ENCODE results near the gene ARMC2. TPM values are rescaled to one million over a fixed set of nuclear protein-coding genes. Genes with fewer than 3 reads are reported as not detected.

Gene ARMC2
- total and polyA plus RNA-seq, 2 donors (not counting 1 experiment from before 2014, with no cell fraction given): 4.8 to 9.9 TPM

DNA sequence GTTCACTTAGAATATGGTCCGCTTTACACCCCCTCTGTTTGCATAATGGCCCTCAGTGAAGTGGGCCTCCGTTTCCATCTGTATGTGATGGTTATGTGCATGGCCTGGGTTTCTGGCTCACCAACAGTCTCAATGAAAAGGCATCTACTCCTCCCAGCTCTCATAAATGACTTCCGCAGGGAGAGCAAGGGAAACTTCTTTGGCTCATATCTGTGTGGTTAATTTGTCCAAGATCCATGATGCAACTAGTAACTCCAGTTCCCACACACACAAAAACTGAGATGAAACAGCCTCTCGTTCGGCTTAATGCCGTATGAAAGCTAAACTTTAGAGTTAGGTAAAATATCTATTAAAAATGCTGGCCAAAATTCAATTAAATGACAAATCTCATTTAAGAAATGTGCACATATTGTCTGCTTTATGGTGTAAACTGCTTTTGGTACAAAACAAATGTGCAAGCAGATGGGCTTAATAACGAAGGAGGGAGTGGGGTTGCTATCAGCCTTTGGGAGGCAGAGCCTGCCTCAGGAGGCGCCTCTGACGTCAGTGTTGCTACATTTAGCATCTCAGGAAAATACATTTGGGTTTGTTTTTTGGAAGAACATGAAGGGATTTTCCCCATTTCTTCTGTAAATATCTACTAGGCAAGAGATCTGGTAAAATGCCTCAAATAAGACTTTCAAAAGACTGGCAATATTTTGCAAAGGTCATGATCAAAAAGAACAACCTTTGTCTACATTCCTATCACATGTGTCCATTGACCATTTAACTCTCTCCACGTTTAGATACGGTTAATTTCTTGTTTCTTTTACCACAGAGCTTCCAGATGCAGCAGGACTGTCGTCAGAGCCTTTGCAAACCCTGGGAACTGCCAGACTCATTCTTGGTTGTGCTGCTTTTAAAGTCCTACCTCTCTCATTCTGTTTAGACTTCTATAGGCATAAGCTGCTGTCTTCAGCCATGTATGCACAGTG lies 96.8 kb downstream of the ARMC2 start:
- no peaks in the 10 kb centered on the region for H4K20me1 ChIP-seq (ENCODE audit: control insufficient read depth, insufficient read depth, low read length, poor library complexity, severe bottlenecking)
- DNase-seq (no peak), ATAC-seq (ENCODE audit: low read depth) (no peak)
- H3K36me3 ChIP-seq (replicated peaks in 1 of 2; ENCODE audit: control extremely low read depth in 1 of 2, control insufficient read depth in 1 of 2, extremely low read depth in 1 of 2, insufficient read depth in 2 of 2, low read length in 1 of 2): no peaks in the 10 kb centered on the region
- no peak overlapping the region for H3K27ac Mint-ChIP-seq
- intact Hi-C loops (cut with micrococcal nuclease): no loop called here
- no peaks in the 10 kb centered on the region for H3K27me3 ChIP-seq (replicated peaks in 1 of 4; ENCODE audit: control extremely low read depth in 1 of 4, control insufficient read depth in 3 of 4, insufficient read depth in 4 of 4, low read length in 3 of 4)
- CTCF ChIA-PET: no interaction called here
- POLR2A ChIA-PET: no interaction called here
- peaks cover 33% of the 10 kb centered on the region for H3K4me1 Mint-ChIP-seq
- no peaks in the 10 kb centered on the region for H3K79me2 ChIP-seq (ENCODE audit: control insufficient read depth, insufficient read depth, low read length)
- H2AFZ ChIP-seq (ENCODE audit: insufficient read depth, low read depth, low read length, poor library complexity, severe bottlenecking): no peak overlapping the region
- 76% methylated on average over 4 of the region's 12 CpGs for whole genome bisulfite sequencing (ENCODE audit: insufficient coverage)
- H3K27me3 Mint-ChIP-seq: no peaks in the 10 kb centered on the region
- H3K4me3 ChIP-seq (ENCODE audit: control extremely low read depth in 1 of 5, extremely low read depth in 1 of 5, insufficient read depth in 1 of 5, low read depth in 2 of 5, low read length in 4 of 5): no peak overlapping the region
- TF ChIP-seq, protein P1, sequence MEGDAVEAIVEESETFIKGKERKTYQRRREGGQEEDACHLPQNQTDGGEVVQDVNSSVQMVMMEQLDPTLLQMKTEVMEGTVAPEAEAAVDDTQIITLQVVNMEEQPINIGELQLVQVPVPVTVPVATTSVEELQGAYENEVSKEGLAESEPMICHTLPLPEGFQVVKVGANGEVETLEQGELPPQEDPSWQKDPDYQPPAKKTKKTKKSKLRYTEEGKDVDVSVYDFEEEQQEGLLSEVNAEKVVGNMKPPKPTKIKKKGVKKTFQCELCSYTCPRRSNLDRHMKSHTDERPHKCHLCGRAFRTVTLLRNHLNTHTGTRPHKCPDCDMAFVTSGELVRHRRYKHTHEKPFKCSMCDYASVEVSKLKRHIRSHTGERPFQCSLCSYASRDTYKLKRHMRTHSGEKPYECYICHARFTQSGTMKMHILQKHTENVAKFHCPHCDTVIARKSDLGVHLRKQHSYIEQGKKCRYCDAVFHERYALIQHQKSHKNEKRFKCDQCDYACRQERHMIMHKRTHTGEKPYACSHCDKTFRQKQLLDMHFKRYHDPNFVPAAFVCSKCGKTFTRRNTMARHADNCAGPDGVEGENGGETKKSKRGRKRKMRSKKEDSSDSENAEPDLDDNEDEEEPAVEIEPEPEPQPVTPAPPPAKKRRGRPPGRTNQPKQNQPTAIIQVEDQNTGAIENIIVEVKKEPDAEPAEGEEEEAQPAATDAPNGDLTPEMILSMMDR (IDR thresholded peaks at IDR 0.05): no peak
- TF ChIP-seq EZH2 (IDR thresholded peaks at IDR 0.05; ENCODE audit: borderline replicate concordance, insufficient read depth, low read depth, low read length, poor library complexity, severe bottlenecking): no peak
- H3K4me2 ChIP-seq (replicated peaks; ENCODE audit: low read depth, low read length, poor library complexity, severe bottlenecking): no peak overlapping the region
- H3K27ac ChIP-seq (ENCODE audit: low read length in 2 of 2): no peak overlapping the region
- no peak overlapping the region for H3K4me3 Mint-ChIP-seq
- H3K9me3 ChIP-seq (ENCODE audit: control extremely low read depth in 1 of 3, control insufficient read depth in 2 of 3, insufficient read depth in 1 of 3, low read length in 2 of 3): no peaks in the 10 kb centered on the region
- no peaks in the 10 kb centered on the region for H3K9me3 Mint-ChIP-seq (ENCODE audit: insufficient read depth)
- H3K9ac ChIP-seq (ENCODE audit: low read length): no peak overlapping the region
- peaks cover 26 to 27% of the 10 kb centered on the region in 2 donors for H3K4me1 ChIP-seq (ENCODE audit: control insufficient read depth in 2 of 2, insufficient read depth in 2 of 2, low read length in 2 of 2)

DNA sequence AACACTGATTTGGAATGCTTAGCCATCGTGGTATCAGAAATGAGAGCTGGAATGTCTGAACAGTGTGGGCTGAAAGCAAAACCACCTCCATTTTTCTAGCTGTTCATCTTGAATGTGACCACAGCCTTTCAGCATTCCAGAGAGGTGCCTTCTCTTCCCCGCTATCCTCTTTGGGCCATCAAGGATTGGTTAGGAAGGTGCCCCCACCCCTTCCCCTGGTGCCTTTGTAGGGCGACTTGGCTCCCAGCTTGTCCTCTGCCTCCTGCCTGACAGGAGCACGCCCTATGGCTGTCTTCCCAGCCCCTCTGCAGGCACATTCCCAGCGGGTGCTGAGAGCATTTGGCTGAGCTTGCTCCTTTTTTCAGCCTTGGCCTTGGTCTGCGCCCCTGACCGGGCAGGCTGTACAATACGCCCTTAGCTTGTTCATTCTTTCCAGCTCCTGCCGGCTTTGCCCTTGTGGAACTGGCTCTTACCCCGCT lies 97.5 kb downstream of the ARMC2 start:
- intact Hi-C loops (cut with micrococcal nuclease): no loop called here
- H3K4me3 ChIP-seq (ENCODE audit: control extremely low read depth in 1 of 5, extremely low read depth in 1 of 5, insufficient read depth in 1 of 5, low read depth in 2 of 5, low read length in 4 of 5): no peak overlapping the region
- no peak overlapping the region for H3K27ac ChIP-seq (ENCODE audit: low read length in 2 of 2)
- 96% methylated on average over 9 of the region's 10 CpGs for WGBS (ENCODE audit: insufficient coverage)
- no peaks in the 10 kb centered on the region for H3K27me3 ChIP-seq (replicated peaks in 1 of 4; ENCODE audit: control extremely low read depth in 1 of 4, control insufficient read depth in 3 of 4, insufficient read depth in 4 of 4, low read length in 3 of 4)
- Mint-ChIP-seq H3K9me3 (ENCODE audit: insufficient read depth) (no peaks in the 10 kb centered on the region), H3K27me3 (no peaks in the 10 kb centered on the region), H3K27ac (no peak overlapping the region), H3K4me3 (no peak overlapping the region), H3K4me1 (peaks cover 33% of the 10 kb centered on the region)
- H3K9me3 ChIP-seq (ENCODE audit: control extremely low read depth in 1 of 3, control insufficient read depth in 2 of 3, insufficient read depth in 1 of 3, low read length in 2 of 3): no peaks in the 10 kb centered on the region
- ATAC-seq (ENCODE audit: low read depth) (no peak), DNase-seq (no peak)
- CTCF ChIA-PET: no interaction called here
- no peaks in the 10 kb centered on the region for H3K36me3 ChIP-seq (replicated peaks in 1 of 2; ENCODE audit: control extremely low read depth in 1 of 2, control insufficient read depth in 1 of 2, extremely low read depth in 1 of 2, insufficient read depth in 2 of 2, low read length in 1 of 2)
- POLR2A ChIA-PET: no interaction called here
- no peaks in the 10 kb centered on the region for H4K20me1 ChIP-seq (ENCODE audit: control insufficient read depth, insufficient read depth, low read length, poor library complexity, severe bottlenecking)
- no peaks in the 10 kb centered on the region for H3K79me2 ChIP-seq (ENCODE audit: control insufficient read depth, insufficient read depth, low read length)
- H2AFZ ChIP-seq (ENCODE audit: insufficient read depth, low read depth, low read length, poor library complexity, severe bottlenecking): no peak overlapping the region
- TF ChIP-seq, protein P1 (IDR thresholded peaks at IDR 0.05): no peak
- no peak for TF ChIP-seq EZH2 (IDR thresholded peaks at IDR 0.05; ENCODE audit: borderline replicate concordance, insufficient read depth, low read depth, low read length, poor library complexity, severe bottlenecking)
- no peak overlapping the region for H3K9ac ChIP-seq (ENCODE audit: low read length)
- peaks cover 26 to 27% of the 10 kb centered on the region in 2 donors for H3K4me1 ChIP-seq (ENCODE audit: control insufficient read depth in 2 of 2, insufficient read depth in 2 of 2, low read length in 2 of 2)
- no peak overlapping the region for H3K4me2 ChIP-seq (replicated peaks; ENCODE audit: low read depth, low read length, poor library complexity, severe bottlenecking)

Measured in B cell (primary cell).